K562 (cell line): ENCODE results near the gene LPIN2. TPM values are rescaled to one million over a fixed set of nuclear protein-coding genes. Genes with fewer than 3 reads are reported as not detected.

Source experiments
- BCLAF1 ChIP-seq, 2 experiments: fragments of 450-650 bp in 1 of 2; IDR thresholded peaks; 2 replicates each; pipeline ENCODE4 v1.6.1; 2011 to 2017; ENCODE audit warnings: low read depth in 2 of 2, antibody characterized with exemption in 1 of 2, borderline replicate concordance in 1 of 2, low read length in 1 of 2, mild to moderate bottlenecking in 1 of 2, mixed read lengths in 1 of 2; ENCODE audit not compliant: control insufficient read depth in 1 of 2
- HDAC3 ChIP-seq: fragments of 450-650 bp; IDR thresholded peaks from 2 replicates; pipeline ENCODE4 v1.6.1; 2018; ENCODE audit warnings: borderline replicate concordance, mild to moderate bottlenecking, moderate library complexity; ENCODE audit not compliant: partially characterized antibody
- KLF13 ChIP-seq: fragments of 450-650 bp; IDR thresholded peaks from 2 replicates; pipeline ENCODE4 v1.6.1; 2016; ENCODE audit warnings: missing genetic modification characterization, low read depth, mild to moderate bottlenecking, missing compliant biosample characterization, moderate library complexity, borderline replicate concordance
- NFATC3 ChIP-seq: fragments of 450-650 bp; IDR thresholded peaks from 2 replicates; pipeline ENCODE4 v1.6.1; 2017; ENCODE audit warnings: mild to moderate bottlenecking
- POLR2AphosphoS2 ChIP-seq: IDR thresholded peaks from 2 replicates; pipeline ENCODE4 v1.6.1; 2012; ENCODE audit warnings: low read length, improper control_type of control experiment
- RNF2 ChIP-seq: sonication (generic); IDR thresholded peaks from 2 replicates; pipeline ENCODE4 v1.6.1; 2016
- TAF9B ChIP-seq: fragments of 450-650 bp; IDR thresholded peaks from 2 replicates; pipeline ENCODE4 v1.6.1; 2018; ENCODE audit warnings: mild to moderate bottlenecking; ENCODE audit not compliant: partially characterized antibody
- ZNF253 ChIP-seq: fragments of 250-450 bp; sonication (Bioruptor Pico); conservative IDR thresholded peaks from 2 replicates; pipeline ENCODE4 v1.6.1; 2021; ENCODE audit warnings: mild to moderate bottlenecking
- ZNF780A ChIP-seq: fragments of 250-450 bp; sonication (Bioruptor Pico); IDR thresholded peaks from 2 replicates; pipeline ENCODE4 v1.5.0; 2021; ENCODE audit warnings: mild to moderate bottlenecking
- polyA plus RNA-seq, 8 experiments: library from polyadenylated mRNA; depleted of rRNA in 4 of 8; stranded (reverse) in 5 of 8; unstranded in 3 of 8; fragments of >200 nt; fragmentation: Nextera tagmentation in 2 of 8; fragmentation: Illumina TruSeq in 1 of 8; extraction: Ambion mirVana in 2 of 8; extraction: Trizol in 1 of 8; gene quantifications; 2 replicates each; pipeline versions ENCODE4 v1.2.1 to v1.2.3, GENCODE V29; 2011 to 2014; ENCODE audit warnings: inconsistent platforms in 1 of 8, missing spikeins in 1 of 8
- total RNA-seq, 7 experiments: library from RNA; depleted of rRNA in 6 of 7; stranded (reverse); fragments of >200 nt in 6 of 7; fragmentation: Illumina TruSeq in 2 of 7; extraction: Trizol in 2 of 7; gene quantifications; 2 replicates each; pipeline versions ENCODE4 v1.2.1 to v1.2.3, GENCODE V29; 2011 to 2021; ENCODE audit warnings: low replicate concordance in 1 of 7
- TF ChIP-seq, protein P1 (sequence below): fragments of 200-800 bp; sonication (Bioruptor generic); IDR thresholded peaks from 2 replicates; pipeline ENCODE4 v1.6.1; 2016; ENCODE audit warnings: missing genetic modification characterization, missing compliant biosample characterization
- TF ChIP-seq, protein P2 (sequence below): sonication (generic); formaldehyde crosslinking; IDR thresholded peaks from 2 replicates; pipeline ENCODE4 v1.8.1; 2023; ENCODE audit warnings: mild to moderate bottlenecking, missing genetic modification reagents

LPIN2 gene
- total and polyA plus RNA-seq, 9 of the 15 experiments (the other 6 are each of a cell fraction or from before 2014, with no cell fraction given) = 5.2 to 34.8 (median 24.6) TPM

- TF ChIP-seq BCLAF1 (IDR thresholded peaks at IDR 0.05; ENCODE audit: borderline replicate concordance in 1 of 2, control insufficient read depth in 1 of 2, low read depth in 2 of 2, low read length in 1 of 2) (no peak), HDAC3 (no peak), ZNF253 (no peak), RNF2 (no peak), POLR2AphosphoS2 (no peak), ZNF780A (CRISPR knock-in tag) (no peak), TAF9B (peak; percentile 31), NFATC3 (no peak), KLF13 (tag) (0 out of 2 replicates have a peak, but pooled peaks have one; percentile 12)
- TF ChIP-seq, protein P1, sequence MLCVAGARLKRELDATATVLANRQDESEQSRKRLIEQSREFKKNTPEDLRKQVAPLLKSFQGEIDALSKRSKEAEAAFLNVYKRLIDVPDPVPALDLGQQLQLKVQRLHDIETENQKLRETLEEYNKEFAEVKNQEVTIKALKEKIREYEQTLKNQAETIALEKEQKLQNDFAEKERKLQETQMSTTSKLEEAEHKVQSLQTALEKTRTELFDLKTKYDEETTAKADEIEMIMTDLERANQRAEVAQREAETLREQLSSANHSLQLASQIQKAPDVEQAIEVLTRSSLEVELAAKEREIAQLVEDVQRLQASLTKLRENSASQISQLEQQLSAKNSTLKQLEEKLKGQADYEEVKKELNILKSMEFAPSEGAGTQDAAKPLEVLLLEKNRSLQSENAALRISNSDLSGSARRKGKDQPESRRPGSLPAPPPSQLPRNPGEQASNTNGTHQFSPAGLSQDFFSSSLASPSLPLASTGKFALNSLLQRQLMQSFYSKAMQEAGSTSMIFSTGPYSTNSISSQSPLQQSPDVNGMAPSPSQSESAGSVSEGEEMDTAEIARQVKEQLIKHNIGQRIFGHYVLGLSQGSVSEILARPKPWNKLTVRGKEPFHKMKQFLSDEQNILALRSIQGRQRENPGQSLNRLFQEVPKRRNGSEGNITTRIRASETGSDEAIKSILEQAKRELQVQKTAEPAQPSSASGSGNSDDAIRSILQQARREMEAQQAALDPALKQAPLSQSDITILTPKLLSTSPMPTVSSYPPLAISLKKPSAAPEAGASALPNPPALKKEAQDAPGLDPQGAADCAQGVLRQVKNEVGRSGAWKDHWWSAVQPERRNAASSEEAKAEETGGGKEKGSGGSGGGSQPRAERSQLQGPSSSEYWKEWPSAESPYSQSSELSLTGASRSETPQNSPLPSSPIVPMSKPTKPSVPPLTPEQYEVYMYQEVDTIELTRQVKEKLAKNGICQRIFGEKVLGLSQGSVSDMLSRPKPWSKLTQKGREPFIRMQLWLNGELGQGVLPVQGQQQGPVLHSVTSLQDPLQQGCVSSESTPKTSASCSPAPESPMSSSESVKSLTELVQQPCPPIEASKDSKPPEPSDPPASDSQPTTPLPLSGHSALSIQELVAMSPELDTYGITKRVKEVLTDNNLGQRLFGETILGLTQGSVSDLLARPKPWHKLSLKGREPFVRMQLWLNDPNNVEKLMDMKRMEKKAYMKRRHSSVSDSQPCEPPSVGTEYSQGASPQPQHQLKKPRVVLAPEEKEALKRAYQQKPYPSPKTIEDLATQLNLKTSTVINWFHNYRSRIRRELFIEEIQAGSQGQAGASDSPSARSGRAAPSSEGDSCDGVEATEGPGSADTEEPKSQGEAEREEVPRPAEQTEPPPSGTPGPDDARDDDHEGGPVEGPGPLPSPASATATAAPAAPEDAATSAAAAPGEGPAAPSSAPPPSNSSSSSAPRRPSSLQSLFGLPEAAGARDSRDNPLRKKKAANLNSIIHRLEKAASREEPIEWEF = no peak
- TF ChIP-seq, protein P2, sequence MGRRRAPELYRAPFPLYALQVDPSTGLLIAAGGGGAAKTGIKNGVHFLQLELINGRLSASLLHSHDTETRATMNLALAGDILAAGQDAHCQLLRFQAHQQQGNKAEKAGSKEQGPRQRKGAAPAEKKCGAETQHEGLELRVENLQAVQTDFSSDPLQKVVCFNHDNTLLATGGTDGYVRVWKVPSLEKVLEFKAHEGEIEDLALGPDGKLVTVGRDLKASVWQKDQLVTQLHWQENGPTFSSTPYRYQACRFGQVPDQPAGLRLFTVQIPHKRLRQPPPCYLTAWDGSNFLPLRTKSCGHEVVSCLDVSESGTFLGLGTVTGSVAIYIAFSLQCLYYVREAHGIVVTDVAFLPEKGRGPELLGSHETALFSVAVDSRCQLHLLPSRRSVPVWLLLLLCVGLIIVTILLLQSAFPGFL (CRISPR knock-in tag) = no peak
Measured at GRCh38 chr18:3012136-3013023, 564 bp downstream of the LPIN2 start (continued).
